Neural cell (in vitro differentiated cells): Measurements from ENCODE around the gene SLC44A1. TPM values are rescaled to one million over a fixed set of nuclear protein-coding genes. Genes with fewer than 3 reads are reported as not detected.

Experiments used
- H2AFZ ChIP-seq: fragments of 200-600, 300-800 bp; sonication (generic), shearing (Covaris generic); 2 replicates; pipeline ENCODE4 v1.6.0; 2014; ENCODE audit warnings: low read depth, mild to moderate bottlenecking, antibody characterized with exemption, low read length, moderate library complexity
- H3F3A ChIP-seq: fragments of 200-600 bp; shearing (Covaris generic); 2 replicates; pipeline ENCODE4 v1.6.1; 2016; ENCODE audit warnings: mild to moderate bottlenecking, moderate library complexity, mixed read lengths, antibody characterized with exemption, low read length; ENCODE audit not compliant: insufficient read depth, poor library complexity, severe bottlenecking
- H3K27ac ChIP-seq: fragments of 200-600, 300-800 bp; sonication (generic), shearing (Covaris generic); 2 replicates; pipeline ENCODE4 v1.5.1; 2014; ENCODE audit warnings: mild to moderate bottlenecking, low read length, moderate library complexity
- H3K27me3 ChIP-seq: fragments of 300-800, 200-600 bp; sonication (generic), shearing (Covaris generic); 2 replicates; pipeline ENCODE4 v1.6.0; 2014; ENCODE audit warnings: mild to moderate bottlenecking, low read depth, low read length, moderate library complexity; ENCODE audit not compliant: insufficient read depth
- H3K36me3 ChIP-seq: fragments of 300-800, 200-600 bp; sonication (generic), shearing (Covaris generic); 2 replicates; pipeline ENCODE4 v1.5.1; 2014; ENCODE audit warnings: mild to moderate bottlenecking, antibody characterized with exemption, low read length, moderate library complexity; ENCODE audit not compliant: insufficient read depth
- H3K4me2 ChIP-seq: fragments of 300-800, 200-600 bp; sonication (generic), shearing (Covaris generic); 2 replicates; pipeline ENCODE4 v1.6.0; 2014; ENCODE audit warnings: mild to moderate bottlenecking, low read length
- H3K4me3 ChIP-seq: fragments of 300-800, 200-600 bp; sonication (generic), shearing (Covaris generic); 2 replicates; pipeline ENCODE4 v1.5.1; 2014; ENCODE audit warnings: mild to moderate bottlenecking, low read length, moderate library complexity
- H3K79me2 ChIP-seq: fragments of 200-600 bp; shearing (Covaris generic); replicated peaks from 2 replicates; pipeline ENCODE4 v1.6.0; 2014; ENCODE audit warnings: mild to moderate bottlenecking, low read length, moderate library complexity; ENCODE audit not compliant: insufficient read depth
- H3K9ac ChIP-seq: fragments of 300-800, 200-600 bp; sonication (generic), shearing (Covaris generic); 2 replicates; pipeline ENCODE4 v1.6.1; 2016; ENCODE audit warnings: mild to moderate bottlenecking, low read length, mixed read lengths
- H3K9me2 ChIP-seq: fragments of 200-600 bp; shearing (Covaris generic); 2 replicates; pipeline ENCODE4 v1.6.1; 2016; ENCODE audit warnings: mild to moderate bottlenecking, low read length, mixed read lengths; ENCODE audit not compliant: insufficient read depth
- H3K9me3 ChIP-seq: fragments of 200-600, 300-800 bp; sonication (generic), shearing (Covaris generic); 2 replicates; pipeline ENCODE4 v1.6.1; 2016; ENCODE audit warnings: mild to moderate bottlenecking, mixed run types, low read length, moderate library complexity, mixed read lengths
- H4K20me1 ChIP-seq: fragments of 200-600 bp; shearing (Covaris generic); 2 replicates; pipeline ENCODE4 v1.6.1; 2016; ENCODE audit warnings: mild to moderate bottlenecking, mixed run types; ENCODE audit not compliant: insufficient read depth
- CTCF ChIP-seq: fragments of 450-650 bp; IDR thresholded peaks from 2 replicates; pipeline ENCODE4 v1.5.1; 2014; ENCODE audit warnings: antibody characterized with exemption, mild to moderate bottlenecking, moderate library complexity; ENCODE audit not compliant: poor library complexity, severe bottlenecking
- EP300 ChIP-seq: fragments of 450-650 bp; conservative IDR thresholded peaks from 2 replicates; pipeline ENCODE4 v1.6.1; 2014; ENCODE audit warnings: antibody characterized with exemption, mild to moderate bottlenecking, moderate library complexity; ENCODE audit not compliant: poor library complexity, severe bottlenecking
- EZH2 ChIP-seq: fragments of 200-600, 300-800 bp; shearing (Covaris generic), sonication (generic); IDR thresholded peaks from 2 replicates; pipeline ENCODE4 v1.6.1; 2014; ENCODE audit warnings: antibody characterized with exemption, low read length, borderline replicate concordance, mild to moderate bottlenecking; ENCODE audit not compliant: insufficient read depth, poor library complexity, severe bottlenecking
- MXI1 ChIP-seq: fragments of 450-650 bp; conservative IDR thresholded peaks from 2 replicates; pipeline ENCODE4 v1.6.1; 2014; ENCODE audit warnings: antibody characterized with exemption, mild to moderate bottlenecking; ENCODE audit not compliant: poor library complexity, severe bottlenecking
- POLR2AphosphoS5 ChIP-seq: IDR thresholded peaks from 2 replicates; pipeline ENCODE4 v1.6.1; 2012
- RAD21 ChIP-seq: fragments of 450-650 bp; conservative IDR thresholded peaks from 2 replicates; pipeline ENCODE4 v1.6.1; 2014; ENCODE audit warnings: antibody characterized with exemption, mild to moderate bottlenecking, moderate library complexity
- SMC3 ChIP-seq: fragments of 450-650 bp; conservative IDR thresholded peaks from 2 replicates; pipeline ENCODE4 v1.6.1; 2014; ENCODE audit warnings: antibody characterized with exemption, mild to moderate bottlenecking, moderate library complexity; ENCODE audit not compliant: poor library complexity
- TAF1 ChIP-seq: IDR thresholded peaks from 2 replicates; pipeline ENCODE4 v1.6.1; 2012; ENCODE audit warnings: low read depth
- polyA plus RNA-seq: library from polyadenylated mRNA; depleted of rRNA; stranded (reverse); fragments of >200 nt; gene quantifications from 2 replicates; pipeline ENCODE4 v1.2.3, GENCODE V29; 2014
- TF ChIP-seq, protein P1 (sequence below): IDR thresholded peaks from 2 replicates; pipeline ENCODE4 v1.6.1; 2012; ENCODE audit warnings: borderline replicate concordance

Gene SLC44A1
- polyA plus RNA-seq, 1 donor from 2014 or later: 3.9 TPM

GRCh38 chr9:105455836-105456475 is 211.5 kb downstream of the SLC44A1 start:
- Histone ChIP-seq H3K9me3 (no peaks in the 10 kb centered on the region), H3F3A (no peaks in the 10 kb centered on the region), H3K4me3 (no peak overlapping the region), H3K9me2 (no peaks in the 10 kb centered on the region), H3K27me3 (no peaks in the 10 kb centered on the region), H3K9ac (no peak overlapping the region), H3K79me2 (peaks cover 96% of the 10 kb centered on the region), H3K36me3 (no peaks in the 10 kb centered on the region), H3K27ac (no peak overlapping the region), H2AFZ (no peak overlapping the region), H4K20me1 (peaks cover 4% of the 10 kb centered on the region), H3K4me2 (no peak overlapping the region)
- TF ChIP-seq RAD21 (no peak), SMC3 (no peak), CTCF (no peak), TAF1 (no peak), MXI1 (no peak), POLR2AphosphoS5 (no peak), EZH2 (no peak), EP300 (no peak)
- TF ChIP-seq, protein P1, sequence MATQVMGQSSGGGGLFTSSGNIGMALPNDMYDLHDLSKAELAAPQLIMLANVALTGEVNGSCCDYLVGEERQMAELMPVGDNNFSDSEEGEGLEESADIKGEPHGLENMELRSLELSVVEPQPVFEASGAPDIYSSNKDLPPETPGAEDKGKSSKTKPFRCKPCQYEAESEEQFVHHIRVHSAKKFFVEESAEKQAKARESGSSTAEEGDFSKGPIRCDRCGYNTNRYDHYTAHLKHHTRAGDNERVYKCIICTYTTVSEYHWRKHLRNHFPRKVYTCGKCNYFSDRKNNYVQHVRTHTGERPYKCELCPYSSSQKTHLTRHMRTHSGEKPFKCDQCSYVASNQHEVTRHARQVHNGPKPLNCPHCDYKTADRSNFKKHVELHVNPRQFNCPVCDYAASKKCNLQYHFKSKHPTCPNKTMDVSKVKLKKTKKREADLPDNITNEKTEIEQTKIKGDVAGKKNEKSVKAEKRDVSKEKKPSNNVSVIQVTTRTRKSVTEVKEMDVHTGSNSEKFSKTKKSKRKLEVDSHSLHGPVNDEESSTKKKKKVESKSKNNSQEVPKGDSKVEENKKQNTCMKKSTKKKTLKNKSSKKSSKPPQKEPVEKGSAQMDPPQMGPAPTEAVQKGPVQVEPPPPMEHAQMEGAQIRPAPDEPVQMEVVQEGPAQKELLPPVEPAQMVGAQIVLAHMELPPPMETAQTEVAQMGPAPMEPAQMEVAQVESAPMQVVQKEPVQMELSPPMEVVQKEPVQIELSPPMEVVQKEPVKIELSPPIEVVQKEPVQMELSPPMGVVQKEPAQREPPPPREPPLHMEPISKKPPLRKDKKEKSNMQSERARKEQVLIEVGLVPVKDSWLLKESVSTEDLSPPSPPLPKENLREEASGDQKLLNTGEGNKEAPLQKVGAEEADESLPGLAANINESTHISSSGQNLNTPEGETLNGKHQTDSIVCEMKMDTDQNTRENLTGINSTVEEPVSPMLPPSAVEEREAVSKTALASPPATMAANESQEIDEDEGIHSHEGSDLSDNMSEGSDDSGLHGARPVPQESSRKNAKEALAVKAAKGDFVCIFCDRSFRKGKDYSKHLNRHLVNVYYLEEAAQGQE: no peak

DNA sequence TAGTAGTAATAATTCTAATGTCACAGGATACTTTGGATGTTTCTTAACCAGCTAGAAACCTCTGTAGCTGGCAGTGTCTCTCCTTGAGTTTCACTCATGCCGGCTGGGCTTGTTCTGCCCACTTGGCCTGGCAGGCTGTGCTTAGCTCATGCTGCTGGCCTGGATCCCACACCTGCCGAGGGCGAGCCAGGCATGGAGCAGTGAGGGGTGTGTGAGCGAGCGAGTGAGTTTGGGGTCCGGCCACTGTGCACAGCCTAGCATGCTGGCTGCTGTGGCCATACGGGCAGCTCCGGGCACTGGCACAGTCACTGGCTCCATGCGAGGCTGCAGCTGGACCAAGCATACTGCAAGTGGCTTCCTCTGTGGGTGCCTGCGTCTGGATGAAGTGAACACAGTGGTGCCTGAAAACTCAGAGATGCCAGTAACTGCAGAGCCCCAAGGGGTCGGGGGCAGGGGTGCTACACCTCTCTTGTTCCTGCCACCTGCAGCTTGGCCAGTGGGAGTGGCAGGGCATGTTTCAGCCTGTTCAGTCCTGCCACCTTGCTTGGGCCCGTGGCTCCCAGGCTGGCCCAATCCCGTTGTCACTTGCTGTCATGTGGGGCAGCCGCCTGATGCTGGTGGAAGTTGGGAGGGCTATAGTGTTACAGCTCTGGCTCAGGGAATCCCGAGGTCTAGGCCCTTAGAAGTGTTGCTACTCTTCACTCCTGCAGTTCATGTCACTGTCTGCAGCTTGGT is 213.3 kb downstream of the SLC44A1 start:
- Histone ChIP-seq H3K9me2 (no peaks in the 10 kb centered on the region), H4K20me1 (peaks cover 4% of the 10 kb centered on the region), H3K79me2 (peaks cover 88% of the 10 kb centered on the region)

More for the DNA sequence above, 213.3 kb downstream of the SLC44A1 start:
- Histone ChIP-seq H3F3A (no peaks in the 10 kb centered on the region), H2AFZ (no peak overlapping the region), H3K4me2 (no peak overlapping the region), H3K36me3 (no peaks in the 10 kb centered on the region), H3K9me3 (no peaks in the 10 kb centered on the region), H3K9ac (no peak overlapping the region), H3K27me3 (no peaks in the 10 kb centered on the region), H3K4me3 (no peak overlapping the region), H3K27ac (no peak overlapping the region)
- TF ChIP-seq CTCF: no peak
